Erythroblast (primary cell): ENCODE measurements around the gene AKAP8.

Source experiments
- GATA1 ChIP-seq: IDR thresholded peaks from 2 replicates; pipeline ENCODE4 v1.6.1; 2011; ENCODE audit warnings: low read depth, mild to moderate bottlenecking, control low read depth, low read length, moderate library complexity
- POLR2A ChIP-seq: IDR thresholded peaks from 2 replicates; pipeline ENCODE4 v1.6.1; 2011; ENCODE audit warnings: mild to moderate bottlenecking, low read length

GRCh38 chr19:15390814-15391213 lies 11.2 kb upstream of the AKAP8 start:
- TF ChIP-seq POLR2A, result no peak
- no peak for TF ChIP-seq GATA1
